HFFc6 (cell line): ENCODE results near the gene EEF1G. TPM values are rescaled to one million over a fixed set of nuclear protein-coding genes. Genes with fewer than 3 reads are reported as not detected.
A peak's percentile ranks its signal among the peaks of the same experiment; 100 is the strongest.

Source experiments
- DNase-seq: peaks from one replicate; pipeline ENCODE4 v3.0.0-alpha.2; 2018
- H3K27ac Mint-ChIP-seq: 2 replicates; pipeline ENCODE4 v1.8.0; 2020; ENCODE audit warnings: mild to moderate bottlenecking, mixed read lengths
- H3K27me3 Mint-ChIP-seq: 2 replicates; pipeline ENCODE4 v1.8.0; 2021; ENCODE audit warnings: mild to moderate bottlenecking, moderate library complexity, mixed read lengths; ENCODE audit not compliant: insufficient read depth
- H3K36me3 Mint-ChIP-seq: 2 replicates; pipeline ENCODE4 v1.8.0; 2021; ENCODE audit warnings: low read depth, mixed read lengths
- H3K4me1 Mint-ChIP-seq: 2 replicates; pipeline ENCODE4 v1.8.0; 2020; ENCODE audit warnings: low read depth, mixed read lengths
- H3K4me3 Mint-ChIP-seq: 2 replicates; pipeline ENCODE4 v1.8.0; 2020; ENCODE audit warnings: mild to moderate bottlenecking, moderate library complexity, mixed read lengths
- H3K9me3 Mint-ChIP-seq: 2 replicates; pipeline ENCODE4 v1.8.0; 2020; ENCODE audit warnings: mild to moderate bottlenecking, mixed read lengths
- CTCF ChIP-seq: fragments of 200-600 bp; sonication (generic); IDR thresholded peaks from 2 replicates; pipeline ENCODE4 v1.5.0; 2021; ENCODE audit warnings: antibody characterized with exemption, mild to moderate bottlenecking
- microRNA-seq: library from miRNA; unstranded; fragments of <30 nt; microRNA quantifications from one replicate; pipeline ENCODE4, GENCODE V29; 2019
- total RNA-seq, 6 experiments: library from RNA; stranded (reverse); fragmentation: NEBNext Ultra II Directional; extraction: Animal tissue kit (Norgen Biotek cat#: 25700); gene quantifications; 2 replicates in 1 of 6; 3 replicates in 5 of 6; pipeline ENCODE4 v1.2.3, GENCODE V29; 2021

The EEF1G gene
- total RNA-seq, 6 experiments from 2014 or later: 1,302 to 1,474 (median 1,327) TPM

DNA sequence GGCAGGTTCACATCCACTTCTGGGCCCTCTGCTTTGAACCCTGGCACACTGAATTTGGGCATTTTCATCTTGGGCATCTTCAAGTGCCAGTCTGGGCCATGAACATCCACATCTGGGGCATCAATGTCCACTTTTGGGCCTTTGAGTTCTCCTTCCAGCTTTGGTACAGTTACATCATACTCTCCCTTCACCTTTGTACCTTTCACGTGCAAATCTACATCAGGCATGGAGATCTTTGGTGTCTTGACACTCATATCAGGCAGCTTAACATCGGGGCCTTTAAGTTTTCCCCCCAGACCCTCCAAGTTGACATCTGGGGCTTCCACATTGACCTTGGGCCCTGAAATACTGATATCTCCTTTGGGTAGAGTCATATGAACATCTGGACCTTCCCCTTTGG, 41.6 kb downstream of the EEF1G start:
- DNase-seq: no peak
- Mint-ChIP-seq H3K4me1 (peaks cover 13% of the 10 kb centered on the region), H3K4me3 (no peak overlapping the region), H3K27ac (no peak overlapping the region; the same call in 1 of the 2 replicates), H3K36me3 (peaks cover 78% of the 10 kb centered on the region), H3K9me3 (no peaks in the 10 kb centered on the region), H3K27me3 (peaks cover 21% of the 10 kb centered on the region)
- no peak for TF ChIP-seq CTCF

DNA sequence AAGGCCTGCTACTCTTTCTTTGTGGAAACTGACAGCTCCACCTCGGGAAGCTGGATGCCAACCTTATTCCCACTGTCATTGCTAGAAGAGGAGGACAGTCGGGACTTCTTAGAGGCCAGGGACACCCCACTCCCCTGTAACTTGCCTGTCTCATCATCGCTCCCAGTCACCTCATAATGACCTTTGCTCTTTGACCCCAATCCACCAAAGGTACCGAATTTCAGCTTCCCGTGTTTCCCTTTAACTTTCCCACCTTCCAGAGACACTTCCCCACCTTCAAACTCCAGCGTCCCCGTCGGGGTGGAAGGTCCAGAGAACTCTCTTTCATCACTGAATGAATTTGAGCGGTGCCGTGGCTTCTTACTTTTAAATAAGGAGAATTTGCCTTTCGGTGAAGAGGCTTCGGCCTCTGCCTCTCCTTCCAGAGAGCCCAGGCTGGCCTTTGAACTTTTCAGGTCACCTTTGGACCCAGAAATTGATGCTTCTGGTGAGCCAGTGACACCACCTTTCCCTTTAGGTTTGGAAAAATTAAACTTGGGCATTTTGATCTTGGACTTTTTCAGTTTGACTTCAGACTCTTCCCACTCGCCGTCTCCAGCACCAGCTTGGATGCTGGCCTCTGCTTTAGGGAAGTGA, 56.8 kb downstream of the EEF1G start:
- Mint-ChIP-seq H3K36me3 (peaks cover 60% of the 10 kb centered on the region), H3K4me1 (peaks cover 54% of the 10 kb centered on the region), H3K9me3 (no peaks in the 10 kb centered on the region), H3K4me3 (no peak overlapping the region; the same call in 1 of the 2 replicates), H3K27me3 (peaks cover 19% of the 10 kb centered on the region), H3K27ac (peak overlapping the region; percentile 77)
- DNase-seq: no peak
- TF ChIP-seq CTCF: no peak

DNA sequence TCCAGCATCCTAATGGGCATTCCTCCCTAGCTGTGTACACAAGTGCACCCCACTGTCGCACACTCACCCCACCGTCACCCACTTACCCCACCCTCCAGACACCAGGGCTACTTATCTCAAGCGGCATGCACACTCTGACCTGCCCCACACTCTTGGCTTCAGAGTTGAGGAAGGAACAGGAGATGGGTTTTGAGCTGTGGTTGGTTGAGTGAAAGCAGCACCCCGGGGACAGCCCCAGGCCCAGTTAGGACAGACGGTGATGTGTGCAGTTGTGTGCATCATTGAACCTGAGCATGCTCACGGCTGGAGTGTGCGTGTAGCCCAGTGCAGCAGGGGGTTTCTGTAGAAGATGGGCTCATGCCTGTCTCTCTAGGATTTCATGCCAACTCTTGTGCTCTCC, 59.5 kb downstream of the EEF1G start:
- Mint-ChIP-seq H3K4me3 (no peak overlapping the region), H3K27ac (peak overlapping the region; percentile 38; the same call in 1 of the 2 replicates), H3K27me3 (peaks cover 17% of the 10 kb centered on the region), H3K36me3 (peaks cover 37% of the 10 kb centered on the region), H3K4me1 (peaks cover 50% of the 10 kb centered on the region), H3K9me3 (no peaks in the 10 kb centered on the region)
- DNase-seq: no peak
- no peak for TF ChIP-seq CTCF

DNA sequence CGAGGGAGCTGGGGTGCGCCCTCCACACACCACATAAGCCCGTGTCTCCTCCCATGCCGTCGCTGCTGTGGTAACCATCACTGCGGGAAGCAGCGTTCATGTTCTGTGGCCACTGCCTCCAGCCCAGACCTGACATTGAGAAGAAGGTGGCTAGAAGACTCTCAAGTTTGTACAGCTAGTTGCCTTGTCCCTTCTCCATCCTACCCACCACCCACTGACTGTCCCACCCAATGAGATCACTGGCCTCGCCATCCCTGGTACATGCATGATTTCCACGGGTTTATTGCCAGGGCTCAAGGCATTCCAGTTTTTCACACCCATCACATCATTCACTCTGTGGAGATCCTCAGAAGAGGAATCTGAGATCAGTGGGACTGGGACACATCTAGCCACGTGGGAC, 60.1 kb downstream of the EEF1G start:
- peaks cover 31% of the 10 kb centered on the region for H3K36me3 Mint-ChIP-seq
- no peak overlapping the region for H3K4me3 Mint-ChIP-seq
- H3K4me1 Mint-ChIP-seq: peaks cover 54% of the 10 kb centered on the region
- peak overlapping the region; percentile 62; the same call in 1 of the 2 replicates for H3K27ac Mint-ChIP-seq
- peaks cover 12% of the 10 kb centered on the region for H3K27me3 Mint-ChIP-seq
- no peak for TF ChIP-seq CTCF
- H3K9me3 Mint-ChIP-seq: no peaks in the 10 kb centered on the region
- no peak for DNase-seq

- Mint-ChIP-seq H3K4me1 (peaks cover 53% of the 10 kb centered on the region), H3K9me3 (no peaks in the 10 kb centered on the region), H3K36me3 (peaks cover 25% of the 10 kb centered on the region), H3K27ac (peak overlapping the region; percentile 38; the same call in 1 of the 2 replicates), H3K27me3 (peaks cover 11% of the 10 kb centered on the region), H3K4me3 (no peak overlapping the region)
- no peak for DNase-seq
- no peak for TF ChIP-seq CTCF
Measured at GRCh38 chr11:62512961-62513360, 60.7 kb downstream of the EEF1G start.

Small RNA genes lying within 50 kb of the gene (microRNA-seq; reads per million reads assigned to microRNA genes)
- gene MIR6747: 3.1 reads per million

Other genes with a start within 250 kb of the EEF1G start
- gene ASRGL1, start 236.4 kb downstream of the EEF1G start, total RNA-seq: under 1 TPM; 0.36 to 0.55 (median 0.49) TPM
- not detected for gene SCGB1A1, start 154.9 kb downstream of the EEF1G start, total RNA-seq
- gene AHNAK, start 27.1 kb downstream of the EEF1G start, total RNA-seq: 100 to 1,000 TPM; 426 to 589 (median 452) TPM
- gene TUT1, start 17.6 kb upstream of the EEF1G start, total RNA-seq: 10 to 100 TPM; 14.6 to 18.0 (median 16.9) TPM
- gene MTA2, start 28.0 kb upstream of the EEF1G start, total RNA-seq: 100 to 1,000 TPM in 2 of 6 experiments, 10 to 100 TPM in 4; 89.6 to 106 (median 95.8) TPM
- gene EML3, start 38.9 kb upstream of the EEF1G start, total RNA-seq: 10 to 100 TPM; 32.5 to 39.6 (median 36.4) TPM
- gene ROM1, start 39.4 kb upstream of the EEF1G start, total RNA-seq: 1 to 10 TPM; 2.3 to 4.8 (median 3.2) TPM
- gene B3GAT3, start 48.1 kb upstream of the EEF1G start, total RNA-seq: 10 to 100 TPM; 57.9 to 93.2 (median 63.0) TPM
- gene GANAB, start 72.7 kb upstream of the EEF1G start, total RNA-seq: 100 to 1,000 TPM; 331 to 450 (median 416) TPM
- gene INTS5, start 79.4 kb upstream of the EEF1G start, total RNA-seq: 10 to 100 TPM; 19.1 to 26.6 (median 23.3) TPM
- gene C11orf98, start 91.3 kb upstream of the EEF1G start, total RNA-seq: 10 to 100 TPM; 56.1 to 74.6 (median 64.8) TPM
- 10 to 100 TPM; 12.3 to 23.6 (median 17.2) TPM for gene CSKMT, start 91.4 kb upstream of the EEF1G start, total RNA-seq
- gene UQCC3, start 97.8 kb upstream of the EEF1G start, total RNA-seq: 10 to 100 TPM in 5 of 6 experiments, 1 to 10 TPM in 1; 9.8 to 14.2 (median 11.3) TPM
- 1 to 10 TPM; 2.8 to 4.5 (median 3.7) TPM for gene LBHD1, start 98.4 kb upstream of the EEF1G start, total RNA-seq
- gene UBXN1, start 105.2 kb upstream of the EEF1G start, total RNA-seq: 100 to 1,000 TPM in 3 of 6 experiments, 10 to 100 TPM in 3; 85.2 to 114 (median 96.5) TPM
- 1 to 10 TPM; 1.2 to 4.0 (median 1.4) TPM for gene LRRN4CL, start 115.6 kb upstream of the EEF1G start, total RNA-seq
- gene BSCL2, start 133.5 kb upstream of the EEF1G start, total RNA-seq: 10 to 100 TPM; 50.7 to 67.4 (median 56.8) TPM
- not detected for gene GNG3, start 133.8 kb upstream of the EEF1G start, total RNA-seq
- 10 to 100 TPM; 34.5 to 44.6 (median 41.6) TPM for gene HNRNPUL2, start 153.6 kb upstream of the EEF1G start, total RNA-seq
- gene TTC9C, start 154.6 kb upstream of the EEF1G start, total RNA-seq: 10 to 100 TPM; 46.2 to 52.7 (median 50.0) TPM
- 10 to 100 TPM in 1 of 6 experiments, 1 to 10 TPM in 5; 7.9 to 10.8 (median 8.9) TPM for gene ZBTB3, start 180.3 kb upstream of the EEF1G start, total RNA-seq
- gene POLR2G, start 187.7 kb upstream of the EEF1G start, total RNA-seq: 10 to 100 TPM; 77.6 to 83.8 (median 81.4) TPM
- 10 to 100 TPM in 5 of 6 experiments, 1 to 10 TPM in 1; 9.9 to 12.7 (median 10.6) TPM for gene TAF6L, start 197.5 kb upstream of the EEF1G start, total RNA-seq
- 10 to 100 TPM; 47.2 to 66.3 (median 52.7) TPM for gene TMEM179B, start 213.5 kb upstream of the EEF1G start, total RNA-seq
- 10 to 100 TPM; 12.8 to 15.0 (median 13.6) TPM for gene TMEM223, start 218.1 kb upstream of the EEF1G start, total RNA-seq
- gene NXF1, start 231.5 kb upstream of the EEF1G start, total RNA-seq: 10 to 100 TPM; 51.5 to 57.7 (median 55.0) TPM